Adrenal gland (tissue), 12 donors: ENCODE results near the gene BNC1. TPM values are rescaled to one million over a fixed set of nuclear protein-coding genes. Genes with fewer than 3 reads are reported as not detected.
"Not testable (repeated sequence)": the region's sequence is repeated elsewhere in the genome, so short reads cannot be mapped to it uniquely, and the experiment has no call there.

ENCODE experiments used
- DNase-seq, 7 donors: peaks; one replicate each; pipeline ENCODE4 v3.0.0-alpha.2; 2019 to 2020
- H3K27ac ChIP-seq, 5 donors: fragments of 200-600 bp; sonication (generic) in 4 of 5; 1 replicate in 3 of 5; 2 replicates in 2 of 5; pipeline versions ENCODE4 v1.5.1 to v1.8.0; 2016 to 2020; ENCODE audit warnings: mild to moderate bottlenecking in 1 of 5
- H3K27me3 ChIP-seq: fragments of 200-600 bp; 2 replicates; pipeline ENCODE4 v1.8.0; 2021
- H3K36me3 ChIP-seq, 2 donors: fragments of 200-600 bp; replicated peaks in 1 of 2; 1 replicate in 1 of 2; 2 replicates in 1 of 2; pipeline versions ENCODE4 v1.5.1 to v1.8.0; 2018 to 2022
- H3K4me1 ChIP-seq, 2 donors: fragments of 200-600 bp; replicated peaks in 1 of 2; 1 replicate in 1 of 2; 2 replicates in 1 of 2; pipeline versions ENCODE4 v1.5.1 to v1.8.0; 2018 to 2021
- H3K4me3 ChIP-seq, 4 donors: fragments of 200-600 bp; sonication (generic) in 3 of 4; one replicate each; pipeline ENCODE4 v1.5.1; 2016 to 2018
- H3K9me3 ChIP-seq, 3 donors: fragments of 200-600 bp; sonication (generic) in 1 of 3; replicated peaks in 1 of 3; 1 replicate in 2 of 3; 2 replicates in 1 of 3; pipeline versions ENCODE4 v1.5.1 to v1.8.0; 2016 to 2021
- POLR2A ChIP-seq, 2 donors: fragments of 450-650 bp; IDR thresholded peaks; one replicate each; pipeline ENCODE4 v1.6.1; 2017; ENCODE audit warnings: antibody characterized with exemption in 2 of 2, mild to moderate bottlenecking in 2 of 2, moderate library complexity in 1 of 2
- WGBS, 4 donors: extraction: QIAGEN DNeasy Blood & Tissue Kit in 2 of 4; methylation state at CpG; one replicate each; pipeline versions ENCODE4 v1.1.5 to v1.1.7; 2013 to 2017; 5-methylcytosine and 5-hydroxymethylcytosine counted together
- intact Hi-C, 2 donors: fragments of 100-400 bp; cut with DNase I; formaldehyde crosslinking; loops; one replicate each; pipeline versions ENCODE4 v1.14.1 to v1.15.0; 2022 to 2023
- polyA plus RNA-seq, 3 donors: library from polyadenylated mRNA; stranded (reverse); fragments of 200-250 nt in 2 of 3; fragments of 350-450 nt in 1 of 3; fragmentation: Illumina TruSeq in 1 of 3; extraction: RNeasy Lipid Tissue Mini Kit (QIAGEN cat#74804) in 1 of 3; gene quantifications; one replicate each; pipeline ENCODE4 v1.2.3, GENCODE V29; 2013 to 2014
- total RNA-seq, 9 donors: library from RNA; depleted of rRNA in 4 of 9; stranded (reverse); fragments of >200 nt in 4 of 9; fragments of 120-200 nt in 1 of 9; fragmentation: NEBNext Ultra II Directional in 1 of 9; extraction: Animal tissue kit (Norgen Biotek cat#: 25700) in 1 of 9; gene quantifications; one replicate each; pipeline versions ENCODE4 v1.1.0 to v1.2.4, GENCODE V29; 2013 to 2023
- TF ChIP-seq, protein P1 (sequence below), 6 experiments: fragments of 450-650 bp in 4 of 6; fragments of 200-600 bp in 2 of 6; sonication (generic) in 1 of 6; IDR thresholded peaks; 1 replicate in 5 of 6; 2 replicates in 1 of 6; pipeline versions ENCODE4 v1.5.1 to v1.8.0; 2016 to 2021; ENCODE audit warnings: antibody characterized with exemption in 6 of 6, mild to moderate bottlenecking in 2 of 6, moderate library complexity in 1 of 6
- donor health status: healthy with polysubstance abuse.
- donor health status: Bipolar disorder and iron deficiency.
- donor health status: DM: yes; HTN: yes; CAD: no.
- donor health status: DM: no; HTN: no; CAD: no.
- donor health status: DM: no; HTN: no; CAD: no.
- donor health status: DM: yes; HTN: yes; CAD: no.

The BNC1 gene
- total and polyA plus RNA-seq, 12 donors: 0.03 to 0.55 (median 0.17) TPM; not detected in 3

DNA sequence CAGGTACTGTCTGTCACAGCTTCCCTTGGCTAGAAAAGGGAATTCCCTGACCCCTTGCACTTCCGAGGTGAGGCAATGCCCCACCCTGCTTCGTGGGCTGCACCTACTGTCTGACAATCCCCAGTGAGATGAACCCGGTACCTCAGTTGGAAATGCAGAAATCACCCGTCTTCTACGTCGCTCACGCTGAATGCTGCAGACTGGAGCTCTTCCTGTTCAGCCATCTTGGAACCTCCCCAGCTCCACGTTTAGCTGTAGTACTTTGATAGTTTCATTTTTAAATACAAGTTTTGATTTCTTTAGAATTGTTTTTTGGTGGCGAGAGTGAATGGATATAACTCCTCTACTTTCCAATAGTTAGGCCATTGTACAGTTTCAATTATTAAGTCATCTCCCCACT is 59.0 kb downstream of the BNC1 start:
- H3K36me3 ChIP-seq: no peaks in the 10 kb centered on the region
- WGBS, 4 donors: 80 to 84% (median 81%) methylated on average over 9 of the region's 9 CpGs
- intact Hi-C loops: no loop called here
- no peak for TF ChIP-seq POLR2A (IDR thresholded peaks at IDR 0.05)
- TF ChIP-seq, protein P1, sequence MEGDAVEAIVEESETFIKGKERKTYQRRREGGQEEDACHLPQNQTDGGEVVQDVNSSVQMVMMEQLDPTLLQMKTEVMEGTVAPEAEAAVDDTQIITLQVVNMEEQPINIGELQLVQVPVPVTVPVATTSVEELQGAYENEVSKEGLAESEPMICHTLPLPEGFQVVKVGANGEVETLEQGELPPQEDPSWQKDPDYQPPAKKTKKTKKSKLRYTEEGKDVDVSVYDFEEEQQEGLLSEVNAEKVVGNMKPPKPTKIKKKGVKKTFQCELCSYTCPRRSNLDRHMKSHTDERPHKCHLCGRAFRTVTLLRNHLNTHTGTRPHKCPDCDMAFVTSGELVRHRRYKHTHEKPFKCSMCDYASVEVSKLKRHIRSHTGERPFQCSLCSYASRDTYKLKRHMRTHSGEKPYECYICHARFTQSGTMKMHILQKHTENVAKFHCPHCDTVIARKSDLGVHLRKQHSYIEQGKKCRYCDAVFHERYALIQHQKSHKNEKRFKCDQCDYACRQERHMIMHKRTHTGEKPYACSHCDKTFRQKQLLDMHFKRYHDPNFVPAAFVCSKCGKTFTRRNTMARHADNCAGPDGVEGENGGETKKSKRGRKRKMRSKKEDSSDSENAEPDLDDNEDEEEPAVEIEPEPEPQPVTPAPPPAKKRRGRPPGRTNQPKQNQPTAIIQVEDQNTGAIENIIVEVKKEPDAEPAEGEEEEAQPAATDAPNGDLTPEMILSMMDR (IDR thresholded peaks at IDR 0.05): no peak
- no peaks in the 10 kb centered on the region for H3K4me1 ChIP-seq
- no peaks in the 10 kb centered on the region for H3K9me3 ChIP-seq
- H3K27me3 ChIP-seq: no peaks in the 10 kb centered on the region
- no peak overlapping the region for H3K27ac ChIP-seq
- no peak overlapping the region for H3K4me3 ChIP-seq
- no peak for DNase-seq

DNA sequence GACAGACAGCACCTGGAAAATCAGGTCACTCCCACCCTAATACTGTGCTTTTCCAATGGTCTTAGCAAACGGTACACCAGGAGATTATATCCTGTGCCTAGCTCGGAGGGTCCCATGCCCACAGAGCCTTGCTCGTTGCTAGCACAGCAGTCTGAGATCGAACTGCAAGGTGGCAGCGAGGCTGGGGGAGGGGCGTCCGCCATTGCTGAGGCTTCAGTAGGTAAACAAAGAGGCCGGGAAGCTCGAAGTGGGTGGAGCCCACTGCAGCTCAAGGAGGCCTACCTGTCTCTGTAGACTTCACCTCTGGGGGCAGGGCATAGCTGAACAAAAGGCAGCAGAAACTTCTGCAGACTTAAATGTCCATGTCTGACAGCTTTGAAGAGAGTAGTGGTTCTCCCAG is 62.7 kb downstream of the BNC1 start:
- H3K27me3 ChIP-seq, H3K36me3 ChIP-seq, intact Hi-C loops, H3K27ac ChIP-seq, DNase-seq, H3K4me1 ChIP-seq, H3K9me3 ChIP-seq, H3K4me3 ChIP-seq: not testable (repeated sequence)
- 87 to 95% (median 94%) methylated on average over 8 to 9 of the region's 9 CpGs; no CpG with 5 or more reads in 1 of the 4 donors for WGBS, 4 donors

DNA sequence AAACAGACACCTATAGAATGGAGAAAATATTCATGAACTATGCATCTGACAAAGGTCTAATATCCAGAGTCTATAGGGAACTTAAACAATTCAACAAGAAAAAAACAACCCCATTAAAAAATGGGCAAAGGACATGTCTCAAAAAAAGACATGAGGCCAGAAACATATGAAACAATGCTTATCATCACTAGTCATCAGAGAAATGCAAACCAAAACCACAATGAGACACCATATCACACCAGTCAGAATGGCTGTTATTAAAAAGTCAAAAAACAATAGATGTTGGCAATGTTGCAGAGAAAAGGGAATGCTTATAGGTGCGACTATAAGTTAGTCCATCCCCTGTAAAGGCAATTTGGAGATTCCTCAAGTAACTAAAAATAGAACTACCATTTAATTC is 65.4 kb downstream of the BNC1 start:
- TF ChIP-seq, protein P1 (IDR thresholded peaks at IDR 0.05): no peak
- no peak for TF ChIP-seq POLR2A (IDR thresholded peaks at IDR 0.05)
- H3K4me3 ChIP-seq: no peak overlapping the region
- WGBS, 4 donors: 90 to 100% (median 93%) methylated on average over 1 of the region's 1 CpG
- no peak overlapping the region for H3K27ac ChIP-seq
- H3K4me1 ChIP-seq: no peaks in the 10 kb centered on the region
- H3K36me3 ChIP-seq: no peaks in the 10 kb centered on the region
- intact Hi-C loops: no loop called here
- no peaks in the 10 kb centered on the region for H3K27me3 ChIP-seq
- DNase-seq: no peak
- H3K9me3 ChIP-seq: no peaks in the 10 kb centered on the region

DNA sequence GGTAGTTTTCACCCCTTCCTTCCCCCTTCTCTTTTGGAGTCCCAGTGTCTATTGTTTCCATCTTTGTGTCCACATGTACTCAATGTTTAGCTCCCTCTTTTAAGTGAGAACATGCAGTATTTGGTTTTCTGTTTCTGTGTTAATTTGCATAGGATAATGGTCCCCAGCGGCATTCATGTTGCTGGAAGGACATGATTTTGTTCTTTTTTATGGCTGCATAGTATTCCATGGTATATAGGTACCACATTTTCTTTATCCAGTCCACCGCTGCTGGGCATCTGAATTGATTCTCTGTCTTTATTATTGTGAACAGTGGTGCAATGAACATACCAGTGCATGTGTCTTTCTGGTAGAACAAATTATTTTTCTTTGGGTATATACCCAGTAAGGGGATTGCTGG is 69.2 kb downstream of the BNC1 start:
- intact Hi-C loops: no loop called here
- no peaks in the 10 kb centered on the region for H3K27me3 ChIP-seq
- H3K27ac ChIP-seq: no peak overlapping the region
- H3K9me3 ChIP-seq: no peaks in the 10 kb centered on the region
- TF ChIP-seq POLR2A (IDR thresholded peaks at IDR 0.05): no peak
- 92 to 98% (median 96%) methylated on average over 2 of the region's 2 CpGs for WGBS, 4 donors
- no peak overlapping the region for H3K4me3 ChIP-seq
- DNase-seq: no peak
- H3K36me3 ChIP-seq: no peaks in the 10 kb centered on the region
- no peaks in the 10 kb centered on the region for H3K4me1 ChIP-seq

DNA sequence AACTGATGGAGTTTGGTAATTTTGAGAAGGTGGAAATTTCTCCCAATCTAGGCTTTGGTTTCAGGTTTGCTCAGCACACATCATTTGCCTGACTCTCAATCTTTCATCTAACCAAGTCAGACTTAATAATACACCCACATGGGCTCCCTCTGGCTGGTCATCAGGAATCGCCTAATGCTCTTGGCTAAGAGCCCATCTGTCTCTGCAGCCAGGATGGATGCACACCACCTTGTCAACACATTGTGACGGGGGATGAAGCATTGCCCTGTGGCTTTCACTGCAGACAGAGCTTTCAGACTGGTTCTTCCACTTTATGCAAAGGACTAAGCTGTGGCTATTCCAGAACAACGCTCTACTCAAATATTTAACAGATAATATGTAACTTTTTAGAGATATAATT is 73.8 kb downstream of the BNC1 start:
- no peaks in the 10 kb centered on the region for H3K9me3 ChIP-seq
- TF ChIP-seq, protein P1 (IDR thresholded peaks at IDR 0.05): no peak
- no peak for TF ChIP-seq POLR2A (IDR thresholded peaks at IDR 0.05)
- H3K4me1 ChIP-seq: peaks cover 9% of the 10 kb centered on the region in 2 donors
- no peaks in the 10 kb centered on the region for H3K27me3 ChIP-seq
- H3K27ac ChIP-seq: no peak overlapping the region
- intact Hi-C loops: no loop called here
- H3K36me3 ChIP-seq: no peaks in the 10 kb centered on the region
- H3K4me3 ChIP-seq: no peak overlapping the region
- peak in 1 of 7 donors; percentile 70 for DNase-seq
- 56 to 79% (median 58%) methylated on average over 2 to 3 of the region's 3 CpGs for WGBS, 4 donors
